IPS-NIHi11 (cell line): ENCODE measurements around the gene DEFB132.

Experiments
- DNase-seq: peaks from one replicate; pipeline ENCODE4 v3.0.0; 2012; ENCODE audit warnings: mixed read lengths, low spot score

The DEFB132 gene

GRCh38 chr20:263701-264100 lies 6.2 kb downstream of the DEFB132 start:
- no peak for DNase-seq

GRCh38 chr20:266596-267562 lies 9.4 kb downstream of the DEFB132 start:
- DNase-seq = peak; percentile 96

GRCh38 chr20:270517-270916 lies 13.0 kb downstream of the DEFB132 start:
- no peak for DNase-seq

- DNase-seq = no peak
Observed at GRCh38 chr20:271069-271468, 13.5 kb downstream of the DEFB132 start.

GRCh38 chr20:271528-271927 lies 14.0 kb downstream of the DEFB132 start:
- DNase-seq = no peak

GRCh38 chr20:272718-273117 lies 15.2 kb downstream of the DEFB132 start:
- no peak for DNase-seq

- DNase-seq = no peak
Observed at GRCh38 chr20:273884-274283, 16.4 kb downstream of the DEFB132 start.

GRCh38 chr20:275791-276190 lies 18.3 kb downstream of the DEFB132 start:
- no peak for DNase-seq

GRCh38 chr20:276620-277495 lies 19.3 kb downstream of the DEFB132 start:
- DNase-seq = no peak

GRCh38 chr20:277496-277781 lies 19.9 kb downstream of the DEFB132 start:
- no peak for DNase-seq

- DNase-seq = no peak
Observed at GRCh38 chr20:278181-278580, 20.7 kb downstream of the DEFB132 start.

GRCh38 chr20:278607-279571 lies 21.4 kb downstream of the DEFB132 start:
- DNase-seq = peak; percentile 55

GRCh38 chr20:284172-284571 lies 26.6 kb downstream of the DEFB132 start:
- no peak for DNase-seq

GRCh38 chr20:286508-286907 lies 29.0 kb downstream of the DEFB132 start:
- DNase-seq = no peak

- no peak for DNase-seq
Observed at GRCh38 chr20:288956-289692, 31.6 kb downstream of the DEFB132 start.

- no peak for DNase-seq
Observed at GRCh38 chr20:289693-290083, 32.2 kb downstream of the DEFB132 start.

GRCh38 chr20:290084-290831 lies 32.7 kb downstream of the DEFB132 start, which contains the start of gene C20orf96:
Gene C20orf96, minus strand, starts transcription at chr20:290750. Its CDS starts 140 bp downstream, at chr20:290610.
- DNase-seq = peak; percentile 98

GRCh38 chr20:294602-295001 lies 37.1 kb downstream of the DEFB132 start:
- no peak for DNase-seq

GRCh38 chr20:295804-296203 lies 38.3 kb downstream of the DEFB132 start:
- DNase-seq = no peak
